Stimulated activated CD4-positive, alpha-beta T cell treated with anti-CD3 and anti-CD28 coated beads, Interleukin-15, amount 100 ng/mL, for 1 hour (primary cell): ENCODE measurements around the gene SCNM1.
"Not testable (repeated sequence)": the region's sequence is repeated elsewhere in the genome, so short reads cannot be mapped to it uniquely, and the experiment has no call there.

Source experiments
- DNase-seq, 2 donors: peaks; one replicate each; pipeline ENCODE4 v3.0.0-alpha.2; 2020; ENCODE audit warnings: low read depth in 1 of 2, low spot score in 1 of 2

SCNM1 gene

GRCh38 chr1:151193304-151193703 lies 27.4 kb downstream of the SCNM1 start:
- no peak for DNase-seq

GRCh38 chr1:151193856-151194255 lies 27.9 kb downstream of the SCNM1 start:
- DNase-seq: no peak

GRCh38 chr1:151194894-151195594 lies 29.1 kb downstream of the SCNM1 start:
- not testable (repeated sequence) for DNase-seq

GRCh38 chr1:151196292-151196800 lies 30.4 kb downstream of the SCNM1 start:
- no peak for DNase-seq

GRCh38 chr1:151197863-151198253 lies 31.9 kb downstream of the SCNM1 start:
- DNase-seq: no peak

GRCh38 chr1:151198254-151199127 lies 32.5 kb downstream of the SCNM1 start, which contains the start of gene PIP5K1A:
Gene PIP5K1A, plus strand, starts transcription at chr1:151198552. Its CDS starts 445 bp downstream, at chr1:151198997.
- DNase-seq: peak; percentile 97

GRCh38 chr1:151199873-151200581 lies 34.1 kb downstream of the SCNM1 start:
- no peak for DNase-seq

- not testable (repeated sequence) for DNase-seq
Observed at GRCh38 chr1:151205381-151205965, 39.5 kb downstream of the SCNM1 start.

- DNase-seq: no peak
Observed at GRCh38 chr1:151210830-151211229, 44.9 kb downstream of the SCNM1 start.

GRCh38 chr1:151211972-151212705 lies 46.2 kb downstream of the SCNM1 start:
- no peak for DNase-seq

GRCh38 chr1:151213560-151213959 lies 47.6 kb downstream of the SCNM1 start:
- DNase-seq: no peak
